Activated CD4-positive, alpha-beta memory T cell treated with anti-CD3 and anti-CD28 coated beads, Interleukin-2, amount 10 ng/mL, durations not matched to agents 7 days and 5 days (primary cell): Measurements from ENCODE around the gene RGL2. TPM values are rescaled to one million over a fixed set of nuclear protein-coding genes. Genes with fewer than 3 reads are reported as not detected.
"Not testable (repeated sequence)": the region's sequence is repeated elsewhere in the genome, so short reads cannot be mapped to it uniquely, and the experiment has no call there.

Source experiments
- CTCF ChIA-PET: fragments of 350-600 bp; sonication (Branson Sonifier 250); formaldehyde crosslinking; loops from one replicate; lab custom pipeline; 2021; ENCODE audit warnings: antibody characterized with exemption, inconsistent platforms; lab: Charles Lee
- POLR2A ChIA-PET: fragments of 350-600 bp; sonication (Branson Sonifier 250); formaldehyde crosslinking; loops from one replicate; lab custom pipeline; 2021; ENCODE audit warnings: antibody characterized with exemption; lab: Charles Lee
- DNase-seq: peaks from one replicate; pipeline ENCODE4 v3.0.0-alpha.2; 2020
- H3K27ac Mint-ChIP-seq: one replicate; pipeline ENCODE4 v1.8.0; 2021; ENCODE audit warnings: mild to moderate bottlenecking, mixed read lengths
- H3K27me3 Mint-ChIP-seq: one replicate; pipeline ENCODE4 v1.8.0; 2021; ENCODE audit warnings: mixed read lengths
- H3K36me3 Mint-ChIP-seq: one replicate; pipeline ENCODE4 v1.8.0; 2021; ENCODE audit warnings: low read depth, mixed read lengths
- H3K4me1 Mint-ChIP-seq: one replicate; pipeline ENCODE4 v1.8.0; 2021; ENCODE audit warnings: mixed read lengths
- H3K4me3 Mint-ChIP-seq: one replicate; pipeline ENCODE4 v1.8.0; 2021; ENCODE audit warnings: mild to moderate bottlenecking, mixed read lengths
- H3K9me3 Mint-ChIP-seq: one replicate; pipeline ENCODE4 v1.8.0; 2021; ENCODE audit warnings: mixed read lengths
- total RNA-seq, 2 experiments: library from RNA; stranded (reverse); gene quantifications; one replicate each; pipeline ENCODE4 v1.2.3, GENCODE V29; 2021

RGL2 gene
- total RNA-seq, 2 experiments from 2014 or later = 44.3 to 45.1 TPM

DNA sequence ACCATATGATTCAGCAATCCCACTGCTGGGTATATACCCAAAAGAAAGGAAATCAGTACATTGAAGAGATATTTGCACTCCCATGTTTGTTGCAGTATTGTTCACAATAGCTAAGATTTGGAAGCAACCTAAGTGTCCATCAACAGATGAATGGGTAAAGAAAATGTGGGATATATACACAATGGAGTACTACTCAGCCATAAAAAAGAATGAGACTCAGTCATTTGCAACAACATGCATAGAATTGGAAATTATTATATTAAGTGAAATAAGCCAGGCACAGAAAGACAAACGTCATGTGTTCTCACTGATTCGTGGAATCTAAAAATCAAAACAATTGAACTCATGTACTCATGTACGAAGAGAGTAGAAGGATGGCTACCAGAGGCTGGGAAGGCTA is 36.3 kb downstream of the RGL2 start:
- H3K4me1 Mint-ChIP-seq, H3K4me3 Mint-ChIP-seq, H3K9me3 Mint-ChIP-seq, H3K27me3 Mint-ChIP-seq, POLR2A ChIA-PET, DNase-seq, H3K27ac Mint-ChIP-seq: not testable (repeated sequence)
- CTCF ChIA-PET = interaction anchor here (2.8 kb wide), 1 partner anchor 13 kb away, joined by 13 read pairs; no protein-coding TSS in a partner anchor
- H3K36me3 Mint-ChIP-seq = peaks cover 76% of the 10 kb centered on the region

DNA sequence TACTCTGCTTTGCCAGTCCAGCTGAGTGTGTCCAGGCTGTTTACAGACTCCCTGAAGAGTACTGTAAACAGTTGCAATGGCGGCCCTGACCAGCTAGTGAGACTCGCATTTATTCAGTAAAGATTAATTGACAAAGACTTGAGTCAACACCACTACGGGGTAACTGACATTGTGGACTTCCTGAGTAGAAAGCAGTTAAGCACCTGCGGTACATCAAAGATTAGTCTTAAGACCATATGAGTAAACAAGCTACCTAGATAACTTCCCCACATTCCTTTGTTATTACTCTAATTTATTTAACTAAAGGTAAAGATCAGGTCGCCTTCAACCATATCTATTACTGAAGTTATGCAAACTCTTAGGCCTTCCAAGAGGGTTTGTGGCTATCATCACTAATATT is 39.7 kb downstream of the RGL2 start:
- POLR2A ChIA-PET = interaction anchor here (0.8 kb wide), 1 partner anchor 13 kb away, joined by 4 read pairs; the partner anchor contains the start of genes RPS18 and VPS52

DNA sequence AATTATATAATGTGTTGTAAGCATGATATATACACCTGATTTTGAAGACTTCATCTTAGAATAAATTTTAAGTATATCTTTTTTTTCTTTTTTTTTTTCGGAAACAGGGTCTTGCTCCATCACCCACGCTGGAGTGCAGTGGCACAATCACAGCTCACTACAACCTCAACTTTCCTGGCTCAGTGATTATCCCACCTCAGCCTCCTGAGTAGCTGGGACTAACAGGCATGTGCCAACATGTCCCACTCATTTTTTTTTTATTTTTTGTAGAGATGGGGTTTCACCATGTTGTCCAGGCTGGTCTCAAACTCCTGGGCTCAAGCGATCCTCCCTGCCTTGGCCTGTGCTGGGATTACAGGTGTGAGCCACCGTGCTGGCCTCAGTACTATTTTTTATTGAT is 44.2 kb downstream of the RGL2 start:
- no peak for DNase-seq
- H3K4me1 Mint-ChIP-seq = peaks cover 31% of the 10 kb centered on the region
- CTCF ChIA-PET = interaction anchor here (0.5 kb wide), 1 partner anchor 520 kb away, joined by 4 read pairs; no protein-coding TSS in a partner anchor
- no peak overlapping the region for H3K27ac Mint-ChIP-seq
- POLR2A ChIA-PET = interaction anchor here (1.0 to 1.3 kb wide), 2 partner anchors 16 to 46 kb away, joined by 3 to 4 read pairs; partner anchors contain the start of genes RING1 and VPS52
- no peak overlapping the region for H3K4me3 Mint-ChIP-seq
- peaks cover 47% of the 10 kb centered on the region for H3K36me3 Mint-ChIP-seq
- H3K9me3 Mint-ChIP-seq = no peaks in the 10 kb centered on the region
- no peaks in the 10 kb centered on the region for H3K27me3 Mint-ChIP-seq

More for the DNA sequence above, 39.7 kb downstream of the RGL2 start:
- Mint-ChIP-seq H3K9me3 (no peaks in the 10 kb centered on the region), H3K36me3 (peaks cover 56% of the 10 kb centered on the region), H3K4me1 (peaks cover 4% of the 10 kb centered on the region), H3K4me3 (no peak overlapping the region), H3K27me3 (no peaks in the 10 kb centered on the region), H3K27ac (no peak overlapping the region)
- CTCF ChIA-PET = interaction anchor here (1.5 kb wide), 1 partner anchor 27 kb away, joined by 3 read pairs; no protein-coding TSS in a partner anchor
- DNase-seq = no peak

DNA sequence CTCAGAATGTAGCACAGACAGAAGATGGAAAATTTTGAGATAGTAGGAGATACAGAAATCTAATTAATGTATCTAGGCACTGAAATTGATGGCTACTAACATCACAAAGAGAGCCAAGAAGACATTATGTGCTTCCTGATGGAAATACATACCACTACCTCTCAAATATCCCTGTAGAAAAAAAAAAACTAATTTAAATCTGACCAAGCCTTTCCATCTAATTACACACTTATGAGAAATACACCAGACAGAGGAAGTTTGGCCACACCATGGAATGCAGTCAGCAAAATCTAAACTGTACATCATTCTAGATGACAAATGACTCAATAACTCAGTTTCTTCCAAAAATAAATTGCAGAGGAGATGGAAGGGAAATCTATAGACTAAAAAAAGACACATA is 46.0 kb downstream of the RGL2 start:
- H3K27me3 Mint-ChIP-seq = no peaks in the 10 kb centered on the region
- ChIA-PET POLR2A (interaction anchor here (0.7 to 5.2 kb wide), 2 partner anchors 18 to 94 kb away, joined by 3 to 71 read pairs; partner anchors contain the start of genes RPS18 and VPS52), CTCF (interaction anchor here (0.7 kb wide), 1 partner anchor 14 kb away, joined by 3 read pairs; no protein-coding TSS in a partner anchor)
- peaks cover 46% of the 10 kb centered on the region for H3K4me1 Mint-ChIP-seq
- no peak for DNase-seq
- H3K9me3 Mint-ChIP-seq = no peaks in the 10 kb centered on the region
- no peak overlapping the region for H3K27ac Mint-ChIP-seq
- H3K4me3 Mint-ChIP-seq = no peak overlapping the region
- peaks cover 38% of the 10 kb centered on the region for H3K36me3 Mint-ChIP-seq

DNA sequence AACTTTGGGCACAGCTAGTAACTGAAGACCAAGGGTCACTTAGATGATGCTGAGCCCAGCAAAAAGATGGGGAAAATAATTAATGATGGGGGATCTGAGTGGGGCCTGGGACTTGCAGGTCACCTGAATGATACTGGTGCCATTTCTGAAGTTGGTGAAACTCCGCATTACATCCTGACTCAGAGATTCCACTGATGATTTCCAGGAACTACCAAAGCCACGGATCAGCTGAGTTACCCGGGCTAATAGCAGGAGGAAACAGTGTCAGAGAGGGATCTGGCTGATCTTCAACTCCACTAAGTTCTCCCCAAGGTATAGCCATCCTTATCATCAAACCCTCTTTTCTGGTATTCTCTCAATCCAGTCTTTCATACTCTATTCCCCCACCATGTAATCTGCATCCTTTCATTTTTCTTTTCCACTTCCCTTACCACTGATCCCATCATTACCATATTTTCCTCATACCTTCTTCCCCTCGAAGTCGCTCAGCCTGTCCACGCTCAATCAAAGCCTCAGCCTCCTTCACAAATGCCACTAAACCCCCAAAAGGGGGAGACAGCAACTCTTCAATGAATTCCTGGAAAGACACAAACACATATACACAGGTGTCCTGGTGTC is 47.2 kb downstream of the RGL2 start:
- Mint-ChIP-seq H3K27ac (peak overlapping the region; percentile 47), H3K9me3 (no peaks in the 10 kb centered on the region), H3K36me3 (peaks cover 34% of the 10 kb centered on the region), H3K4me1 (peaks cover 46% of the 10 kb centered on the region), H3K4me3 (peak overlapping the region; percentile 11), H3K27me3 (no peaks in the 10 kb centered on the region)
- ChIA-PET POLR2A (interaction anchor here (3.8 to 5.2 kb wide), 5 partner anchors 20 to 279 kb away, joined by 12 to 71 read pairs (median 30); partner anchors contain the start of genes B3GALT4, PFDN6, RGL2 and RPS18), CTCF (interaction anchor here (0.7 to 1.4 kb wide), 2 partner anchors 94 to 383 kb away, joined by 3 to 4 read pairs; no protein-coding TSS in a partner anchor)
- no peak for DNase-seq

DNA sequence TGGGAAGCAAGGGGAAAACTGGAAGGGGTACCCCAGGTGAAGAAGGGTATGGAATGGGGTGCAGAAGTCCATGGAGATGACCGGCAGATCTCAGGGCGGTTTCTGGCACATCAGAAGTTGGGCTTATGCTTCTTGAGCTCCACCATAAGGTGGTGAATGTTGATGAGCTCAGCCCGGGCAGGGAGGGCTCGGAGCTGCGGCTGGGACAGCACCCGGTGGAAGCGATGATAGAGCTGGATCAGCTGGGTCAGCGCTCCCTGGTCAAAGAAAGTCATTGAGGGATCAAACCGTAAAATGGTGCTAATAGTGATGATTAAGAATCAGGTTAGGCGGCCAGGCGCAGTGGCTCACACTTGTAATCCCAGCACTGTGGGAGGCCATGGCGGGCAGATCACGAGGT is 48.0 kb downstream of the RGL2 start:
- CTCF ChIA-PET = interaction anchor here (0.7 to 3.4 kb wide), 6 partner anchors 21 to 383 kb away, joined by 3 to 27 read pairs (median 4); partner anchors contain the start of genes B3GALT4, RPS18 and VPS52
- H3K9me3 Mint-ChIP-seq = no peaks in the 10 kb centered on the region
- H3K4me1 Mint-ChIP-seq = peaks cover 46% of the 10 kb centered on the region
- DNase-seq = no peak
- no peaks in the 10 kb centered on the region for H3K27me3 Mint-ChIP-seq
- H3K4me3 Mint-ChIP-seq = peak overlapping the region; percentile 74
- peaks cover 31% of the 10 kb centered on the region for H3K36me3 Mint-ChIP-seq
- POLR2A ChIA-PET = interaction anchor here (0.9 to 5.2 kb wide), 7 partner anchors 11 to 278 kb away, joined by 3 to 71 read pairs (median 26); partner anchors contain the start of genes B3GALT4, PFDN6, RGL2 and RPS18
- H3K27ac Mint-ChIP-seq = peak overlapping the region; percentile 87

DNA sequence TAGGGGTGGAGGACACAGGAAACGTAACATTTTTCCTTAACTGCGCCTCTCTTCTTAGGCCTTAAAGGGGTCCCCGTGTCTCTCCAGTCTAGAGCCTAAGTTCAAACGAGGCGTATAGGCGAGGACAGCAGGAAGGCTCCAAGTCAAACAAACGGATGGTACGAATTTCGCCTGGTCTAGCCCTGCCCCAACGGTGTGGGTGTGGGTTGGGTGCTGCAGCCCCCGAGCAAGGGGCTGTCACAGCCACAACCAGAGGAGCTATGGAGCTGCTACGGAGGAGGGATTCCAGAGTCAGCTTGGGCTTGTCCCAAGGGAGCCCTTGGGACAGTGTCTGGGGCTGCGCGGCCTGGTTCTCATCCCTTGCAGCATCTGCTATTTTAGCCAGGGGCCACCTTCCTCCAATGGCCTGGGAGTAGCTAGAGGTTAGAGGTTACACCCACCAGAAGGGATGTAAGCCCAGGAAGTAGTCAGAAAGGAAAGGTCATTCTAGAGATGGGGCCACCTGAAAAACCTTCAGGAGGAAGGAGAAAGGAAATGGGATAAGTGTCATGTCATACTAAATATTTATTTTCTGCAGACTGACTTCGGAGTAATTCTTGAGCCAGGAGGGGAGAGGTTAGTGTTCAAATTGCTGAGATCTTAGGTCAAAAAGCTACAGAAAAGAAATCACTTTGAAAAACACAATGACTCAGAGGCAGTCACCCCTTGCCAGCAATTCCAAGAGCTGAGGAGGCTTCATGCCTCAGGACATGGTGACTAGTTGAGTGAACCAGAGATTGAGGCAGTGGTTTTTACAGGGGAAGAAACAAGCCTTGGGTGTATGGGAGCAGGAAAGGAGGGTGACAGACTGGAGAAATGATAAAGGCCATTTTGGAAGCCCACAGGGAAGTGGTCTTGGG is 48.8 kb downstream of the RGL2 start:
- DNase-seq = no peak
- POLR2A ChIA-PET = interaction anchor here (0.5 to 5.2 kb wide), 20 partner anchors 10 to 405 kb away, joined by 3 to 71 read pairs (median 7); partner anchors contain the start of genes B3GALT4, HSD17B8, PFDN6 and RGL2
- H3K4me1 Mint-ChIP-seq = peaks cover 46% of the 10 kb centered on the region
- CTCF ChIA-PET = interaction anchor here (0.8 to 3.7 kb wide), 24 partner anchors 10 to 396 kb away, joined by 3 to 62 read pairs (median 7); partner anchors contain the start of genes B3GALT4, HSD17B8, PSMB9 and RING1
- peak overlapping the region; percentile 87 for H3K27ac Mint-ChIP-seq
- peak overlapping the region; percentile 74 for H3K4me3 Mint-ChIP-seq
- H3K36me3 Mint-ChIP-seq = peaks cover 30% of the 10 kb centered on the region
- H3K9me3 Mint-ChIP-seq = no peaks in the 10 kb centered on the region
- H3K27me3 Mint-ChIP-seq = no peaks in the 10 kb centered on the region

DNA sequence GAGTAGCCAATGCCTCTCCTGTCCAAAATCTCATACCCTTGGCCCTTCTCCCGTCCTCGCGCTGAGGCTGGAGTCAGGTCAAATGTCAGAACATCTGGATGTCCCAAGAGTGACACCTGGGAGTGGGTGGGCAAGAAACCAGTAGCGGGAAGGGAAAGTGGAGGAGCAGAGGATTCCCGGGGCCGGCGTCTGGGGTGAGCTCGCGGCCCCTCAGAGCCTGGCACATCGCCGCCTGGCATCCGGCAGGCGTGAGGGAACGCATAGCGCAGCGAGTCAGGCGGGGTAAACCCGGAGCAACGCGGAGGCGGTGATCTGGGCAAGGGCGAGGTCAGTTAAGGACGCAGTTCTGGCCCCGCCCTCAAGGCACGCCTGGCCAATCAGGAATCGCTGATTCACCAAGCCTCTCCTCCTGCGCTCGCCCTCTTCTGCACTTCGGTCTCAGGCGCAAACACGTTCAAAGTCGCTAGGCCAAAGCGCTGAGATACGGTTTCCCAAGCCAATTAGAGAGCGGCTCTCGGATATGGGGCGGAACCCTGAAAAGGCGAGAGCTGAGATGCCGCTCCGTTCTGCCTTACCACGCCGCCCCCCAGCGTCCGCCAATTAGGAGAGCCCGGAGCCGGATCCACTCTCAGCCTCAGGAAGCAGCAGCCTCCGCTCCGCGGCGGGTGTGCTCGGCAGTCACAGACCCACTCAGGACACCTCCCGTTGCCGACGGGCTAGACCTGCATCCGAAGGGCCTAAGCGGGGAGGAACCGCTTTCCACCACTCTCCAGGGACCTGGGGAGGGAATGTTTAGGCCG is 49.6 kb downstream of the RGL2 start:
- Mint-ChIP-seq H3K4me3 (peak overlapping the region; percentile 74), H3K4me1 (peaks cover 46% of the 10 kb centered on the region), H3K36me3 (peaks cover 30% of the 10 kb centered on the region), H3K27ac (peak overlapping the region; percentile 87), H3K27me3 (no peaks in the 10 kb centered on the region), H3K9me3 (no peaks in the 10 kb centered on the region)
- CTCF ChIA-PET = interaction anchor here (0.7 to 3.7 kb wide), 53 partner anchors 11 to 396 kb away, joined by 3 to 62 read pairs (median 5); partner anchors contain the start of genes B3GALT4, HLA-DPA1, HLA-DPB1 and HSD17B8
- POLR2A ChIA-PET = interaction anchor here (0.5 to 5.2 kb wide), 29 partner anchors 9 to 404 kb away, joined by 3 to 71 read pairs (median 5); partner anchors contain the start of genes B3GALT4, HLA-DPA1, HSD17B8 and PFDN6
- DNase-seq = peak; percentile 98

DNA sequence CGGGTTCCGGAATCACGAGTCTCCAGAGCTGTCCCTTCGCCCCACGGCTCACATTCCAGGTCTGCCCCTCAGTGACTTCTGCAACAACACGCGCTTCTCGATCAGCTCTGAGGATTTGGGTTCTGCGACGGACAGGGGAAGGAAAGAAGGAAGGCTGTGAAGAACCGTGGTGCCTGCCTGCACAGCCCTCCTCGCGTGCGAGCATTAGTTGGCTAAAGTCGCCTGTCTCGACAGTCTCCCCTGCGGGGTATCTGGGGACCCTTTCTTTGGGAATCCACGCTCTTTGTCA is 50.2 kb downstream of the RGL2 start:
- CTCF ChIA-PET = interaction anchor here (0.7 to 3.7 kb wide), 51 partner anchors 11 to 395 kb away, joined by 3 to 62 read pairs (median 6); partner anchors contain the start of genes B3GALT4, HLA-DPA1, HLA-DPB1 and PSMB9
- H3K4me3 Mint-ChIP-seq = peak overlapping the region; percentile 74
- H3K9me3 Mint-ChIP-seq = no peaks in the 10 kb centered on the region
- H3K27ac Mint-ChIP-seq = peak overlapping the region; percentile 87
- H3K27me3 Mint-ChIP-seq = peaks cover 2% of the 10 kb centered on the region
- peaks cover 46% of the 10 kb centered on the region for H3K4me1 Mint-ChIP-seq
- POLR2A ChIA-PET = interaction anchor here (0.5 to 5.2 kb wide), 25 partner anchors 11 to 389 kb away, joined by 3 to 71 read pairs (median 5); partner anchors contain the start of genes B3GALT4, HLA-DPA1, HSD17B8 and PFDN6
- H3K36me3 Mint-ChIP-seq = peaks cover 30% of the 10 kb centered on the region
- no peak for DNase-seq

DNA sequence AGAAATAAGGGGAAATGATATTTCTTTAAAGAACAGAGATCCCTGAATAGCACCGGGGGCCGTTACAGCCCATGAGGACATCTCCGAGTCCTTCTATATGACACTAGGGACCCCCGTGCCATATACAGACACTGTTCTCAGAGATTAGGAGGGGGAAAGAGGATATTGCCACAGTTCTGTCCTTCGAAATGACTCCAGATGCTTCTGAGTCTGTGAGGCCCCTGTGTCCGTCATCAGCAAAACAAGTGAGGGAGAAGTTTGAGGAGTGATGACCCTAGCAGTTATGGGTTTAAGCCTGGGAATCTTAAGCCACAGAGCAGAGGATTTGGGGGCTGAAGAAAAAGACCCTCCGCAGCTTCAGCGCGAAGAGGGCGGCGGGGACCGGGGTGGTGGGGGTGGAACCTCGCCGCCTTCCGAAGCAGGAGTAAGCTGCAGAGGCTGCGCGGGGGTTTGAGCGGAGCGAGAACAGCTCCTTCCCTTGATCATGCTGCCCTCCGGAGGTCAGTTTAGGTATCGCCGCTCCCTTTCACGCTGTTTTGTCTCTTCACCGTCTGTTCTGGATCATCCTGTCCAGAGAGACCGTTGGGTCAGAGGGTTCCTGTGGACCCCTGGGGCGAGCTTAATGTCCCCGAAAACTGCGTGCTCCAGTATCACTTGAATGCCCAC is 50.6 kb downstream of the RGL2 start:
- peak; percentile 93 for DNase-seq
- H3K27me3 Mint-ChIP-seq = peaks cover 6% of the 10 kb centered on the region
- peaks cover 46% of the 10 kb centered on the region for H3K4me1 Mint-ChIP-seq
- no peaks in the 10 kb centered on the region for H3K9me3 Mint-ChIP-seq
- ChIA-PET POLR2A (interaction anchor here (0.6 to 5.2 kb wide), 25 partner anchors 10 to 276 kb away, joined by 3 to 71 read pairs (median 5); partner anchors contain the start of genes B3GALT4, HLA-DPA1, HSD17B8 and PFDN6), CTCF (interaction anchor here (0.6 to 3.7 kb wide), 54 partner anchors 10 to 353 kb away, joined by 3 to 62 read pairs (median 5); partner anchors contain the start of genes B3GALT4, HLA-DPA1, HLA-DPB1 and PFDN6)
- H3K4me3 Mint-ChIP-seq = peak overlapping the region; percentile 74
- peaks cover 30% of the 10 kb centered on the region for H3K36me3 Mint-ChIP-seq
- H3K27ac Mint-ChIP-seq = peak overlapping the region; percentile 87

DNA sequence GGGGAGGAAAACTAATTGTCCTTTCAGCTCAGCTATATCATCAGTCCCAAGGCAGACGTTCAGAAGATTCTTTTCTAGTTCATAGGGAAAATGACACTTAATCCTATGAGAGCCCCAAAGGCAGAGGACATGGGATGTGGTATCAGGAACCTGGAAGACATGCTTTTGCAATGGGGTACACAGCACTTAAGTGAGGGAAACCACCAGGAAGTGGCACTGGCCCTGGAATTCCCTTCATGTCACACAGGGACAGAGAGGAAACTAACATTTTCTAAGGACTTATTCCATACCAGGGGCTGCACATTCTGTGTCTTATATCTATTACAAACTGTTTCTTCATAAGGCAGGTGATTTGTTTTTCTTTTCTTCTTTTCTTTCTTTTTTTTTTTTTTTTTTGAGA is 55.3 kb downstream of the RGL2 start:
- no peaks in the 10 kb centered on the region for H3K36me3 Mint-ChIP-seq
- no peak for DNase-seq
- peaks cover 14% of the 10 kb centered on the region for H3K4me1 Mint-ChIP-seq
- CTCF ChIA-PET = no interaction called here
- no peak overlapping the region for H3K27ac Mint-ChIP-seq
- no peak overlapping the region for H3K4me3 Mint-ChIP-seq
- POLR2A ChIA-PET = no interaction called here
- no peaks in the 10 kb centered on the region for H3K9me3 Mint-ChIP-seq
- peaks cover 26% of the 10 kb centered on the region for H3K27me3 Mint-ChIP-seq
